Erythroblast (primary cell): Measurements from ENCODE around the gene ABHD11.

Experiments
- DNase-seq, 2 experiments: peaks; one replicate each; lab custom pipeline; 2025; lab: John Stamatoyannopoulos, UW
- GATA1 ChIP-seq: IDR thresholded peaks from 2 replicates; pipeline ENCODE4 v1.6.1; 2011; ENCODE audit warnings: low read depth, mild to moderate bottlenecking, control low read depth, low read length, moderate library complexity
- POLR2A ChIP-seq: IDR thresholded peaks from 2 replicates; pipeline ENCODE4 v1.6.1; 2011; ENCODE audit warnings: mild to moderate bottlenecking, low read length

The ABHD11 gene

GRCh38 chr7:73766556-73767229 lies 28.1 kb upstream of the ABHD11 start:
- TF ChIP-seq POLR2A = no peak
- DNase-seq = no peak

DNA sequence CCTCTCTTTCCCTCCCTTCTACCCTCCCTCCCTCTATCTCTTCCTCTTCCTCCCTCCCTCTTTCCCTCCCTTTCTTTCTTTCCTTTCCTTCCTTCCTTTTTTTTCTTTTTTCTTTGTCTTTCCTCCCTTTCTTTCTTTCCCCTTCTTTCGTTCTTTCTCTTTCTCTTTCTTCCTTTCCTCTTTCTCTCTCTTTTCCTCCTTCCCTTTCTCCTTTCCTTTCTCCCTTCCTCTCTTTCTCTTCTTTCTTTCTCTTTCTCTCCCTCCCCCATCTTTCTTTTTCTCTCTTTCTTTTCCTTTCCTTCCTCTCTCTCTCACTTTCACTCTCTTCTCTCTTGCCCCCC lies 24.0 kb upstream of the ABHD11 start:
- TF ChIP-seq GATA1 (no peak), POLR2A (no peak)
- DNase-seq = no peak

GRCh38 chr7:73761854-73762658 lies 23.5 kb upstream of the ABHD11 start:
- no peak for DNase-seq
- TF ChIP-seq POLR2A (no peak), GATA1 (no peak)

DNA sequence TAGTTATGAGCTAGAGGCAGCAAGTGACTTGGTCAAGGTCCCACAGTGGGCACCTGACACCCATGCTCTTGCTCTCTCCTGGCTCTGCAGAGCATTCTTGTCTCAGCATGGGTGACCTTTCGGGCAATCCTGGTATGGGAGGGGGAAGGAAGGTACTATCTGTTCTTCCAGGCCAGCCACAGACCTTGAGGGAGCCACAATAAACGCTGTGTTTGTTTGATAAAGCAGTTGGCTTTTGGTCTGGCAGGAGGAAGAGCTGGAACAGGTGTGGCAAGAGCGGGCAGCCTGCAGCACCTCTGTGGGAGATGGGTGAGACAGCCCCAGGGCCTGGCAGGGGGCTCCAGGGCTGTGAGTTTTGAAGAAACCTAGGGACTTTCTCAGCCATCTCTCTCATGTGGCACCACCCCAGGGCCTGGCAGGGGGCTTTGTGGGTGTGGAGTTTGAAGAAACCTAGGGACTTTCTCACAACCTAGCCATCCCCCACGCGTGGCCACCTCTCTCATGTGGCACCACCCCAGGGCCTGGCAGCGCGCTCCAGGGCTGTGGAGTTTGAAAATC lies 20.1 kb upstream of the ABHD11 start:
- TF ChIP-seq POLR2A = no peak
- no peak for TF ChIP-seq GATA1
- DNase-seq = peak in 1 of 2 experiments; percentile 41

DNA sequence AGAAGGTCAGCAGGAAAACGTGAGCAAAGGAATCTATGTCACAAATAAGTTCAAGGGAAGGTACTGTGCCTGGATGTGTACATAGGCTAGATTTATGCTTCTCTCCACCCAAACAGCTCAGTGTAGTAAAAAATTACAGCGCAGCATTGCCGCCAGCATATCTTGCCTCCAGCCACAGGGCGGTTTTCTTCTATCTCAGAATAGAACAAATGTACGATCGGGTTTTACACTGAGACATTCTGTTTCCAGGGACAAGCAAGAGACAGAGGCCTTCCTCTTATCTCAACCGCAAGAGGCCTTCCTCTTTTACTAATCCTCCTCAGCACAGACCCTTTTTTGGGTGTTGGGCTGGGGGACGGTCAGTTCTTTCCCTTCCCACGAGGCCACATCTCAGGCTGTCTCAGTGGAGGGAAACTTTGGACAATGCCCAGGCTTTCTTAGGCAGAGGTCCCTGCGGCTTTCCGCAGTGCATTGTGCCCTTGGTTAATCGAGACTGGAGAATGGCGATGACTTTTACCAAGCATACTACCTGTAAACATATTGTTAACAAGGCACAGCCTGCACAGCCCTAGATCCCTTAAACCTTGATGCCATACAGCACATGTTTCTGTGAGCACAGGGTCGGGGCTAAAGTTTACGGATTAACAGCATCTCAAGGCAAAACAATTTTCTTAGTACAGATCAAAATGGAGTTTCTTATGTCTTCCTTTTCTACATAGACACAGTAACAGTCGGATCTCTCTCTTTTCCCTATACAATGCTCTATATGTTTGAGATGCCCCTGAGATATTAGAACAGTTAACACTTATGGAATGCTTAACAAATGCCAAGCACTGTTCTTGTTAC lies 11.6 kb upstream of the ABHD11 start:
- TF ChIP-seq GATA1 (no peak), POLR2A (no peak)
- DNase-seq = peak in 1 of 2 experiments; percentile 59

- no peak for DNase-seq
- no peak for TF ChIP-seq POLR2A
- no peak for TF ChIP-seq GATA1
These were observed 7.8 kb upstream of the ABHD11 start for GRCh38 chr7:73746378-73746777.

DNA sequence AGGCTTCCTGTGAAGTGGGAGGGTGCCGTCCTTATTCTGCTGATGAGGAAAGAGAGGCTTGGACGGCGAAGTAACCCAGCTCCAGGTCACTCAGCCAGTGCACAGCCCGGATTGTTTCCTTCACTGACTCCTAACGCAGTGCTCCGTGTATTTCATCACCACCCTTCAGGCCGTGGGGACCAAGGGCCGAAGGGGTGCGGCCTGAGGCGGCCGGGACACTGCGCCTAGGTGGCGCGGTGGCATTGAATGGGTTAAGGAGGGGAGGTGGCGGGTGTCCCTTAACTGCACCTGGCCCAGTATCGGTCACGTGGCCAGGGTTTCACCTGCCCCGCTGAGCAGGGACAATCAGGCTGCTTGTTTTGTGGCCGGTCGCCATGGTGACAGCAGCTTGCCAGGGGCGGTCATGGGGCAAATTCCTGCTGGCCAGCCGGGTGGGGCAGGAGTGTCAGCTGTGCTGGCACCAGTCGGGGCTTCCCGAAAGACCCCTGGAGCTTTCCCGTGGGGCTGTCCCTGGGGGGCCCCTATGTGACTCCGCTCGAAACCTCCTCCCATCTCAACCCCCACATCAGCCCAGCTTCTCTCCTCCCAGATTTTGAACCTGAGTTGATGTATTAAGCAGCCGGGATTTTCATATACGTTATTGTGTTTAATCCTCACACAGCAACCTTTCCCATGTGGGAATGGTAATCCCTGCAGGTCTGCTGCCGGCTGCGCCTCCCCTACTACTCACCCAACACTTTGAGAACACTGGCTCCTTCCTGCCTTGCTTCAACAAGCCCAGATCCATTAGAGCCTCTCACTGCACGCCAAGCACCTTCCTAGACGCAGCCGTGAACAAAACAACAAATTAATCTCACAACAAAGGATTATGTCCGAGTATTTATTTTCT lies 4.4 kb upstream of the ABHD11 start:
- no peak for DNase-seq
- TF ChIP-seq GATA1 (no peak), POLR2A (no peak)

DNA sequence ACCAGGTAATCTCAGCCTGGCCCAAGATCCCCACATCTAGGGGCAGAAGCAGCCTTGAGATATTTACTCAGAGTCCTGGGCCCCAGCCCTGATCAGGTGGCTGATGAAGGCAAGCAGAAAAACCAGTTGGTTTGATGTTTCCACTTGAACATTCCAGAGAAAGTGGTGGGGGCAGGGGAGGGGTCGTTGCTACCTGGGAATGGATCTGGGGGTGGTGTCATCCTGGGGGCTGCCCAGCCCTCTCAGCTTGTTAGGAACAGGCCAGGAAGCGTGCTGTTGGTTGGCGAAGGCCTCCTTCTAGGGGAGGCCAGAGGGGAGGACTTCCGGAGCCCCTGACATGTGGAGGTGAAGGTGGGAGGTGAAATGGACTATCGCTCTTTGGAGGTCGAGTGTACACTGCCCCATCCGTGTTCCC lies 3.7 kb upstream of the ABHD11 start:
- DNase-seq = no peak
- TF ChIP-seq POLR2A (no peak), GATA1 (no peak)

DNA sequence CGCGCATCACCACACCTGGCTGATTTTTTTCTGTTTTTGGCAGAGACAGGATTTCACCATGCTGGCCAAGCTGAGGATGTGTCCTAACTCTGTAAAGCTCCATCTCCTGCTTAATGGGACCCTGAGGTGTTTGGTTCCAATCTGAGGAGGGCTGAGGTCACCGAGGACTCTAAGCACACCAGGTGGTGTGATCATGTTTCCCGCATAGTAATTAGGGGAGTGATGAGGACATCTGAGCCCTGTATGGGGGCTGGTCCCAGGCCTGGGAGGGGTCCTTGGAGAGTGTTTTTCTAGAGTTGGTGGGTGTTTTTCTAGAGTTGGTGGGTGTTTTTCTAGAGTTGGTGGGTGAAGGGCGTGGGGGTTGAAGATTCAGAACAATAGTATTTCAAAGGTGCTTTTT lies 3.0 kb upstream of the ABHD11 start:
- TF ChIP-seq POLR2A (no peak), GATA1 (no peak)
- no peak for DNase-seq

- TF ChIP-seq GATA1 = no peak
- DNase-seq = no peak
These were observed 2.2 kb upstream of the ABHD11 start for GRCh38 chr7:73740771-73741170.

DNA sequence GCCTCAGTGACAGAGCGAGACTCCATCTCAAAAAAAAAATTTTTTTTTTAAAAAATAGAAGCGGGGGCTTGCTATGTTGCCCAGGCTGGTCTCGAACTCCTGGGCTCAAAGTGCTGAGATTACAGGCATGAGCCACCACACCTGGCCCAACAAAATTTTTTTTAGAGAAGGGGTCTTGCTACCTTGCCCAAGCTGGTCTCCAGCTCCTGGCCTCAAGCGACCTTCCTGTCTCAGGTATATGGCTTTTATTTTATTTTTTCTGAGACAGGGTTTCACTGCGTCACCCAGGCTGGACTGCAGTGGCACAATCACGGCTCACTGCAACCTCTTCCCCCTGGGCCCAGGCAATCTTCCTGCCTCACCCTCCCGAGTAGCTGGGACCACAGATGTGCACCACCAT lies 1.6 kb upstream of the ABHD11 start:
- TF ChIP-seq GATA1 (no peak), POLR2A (no peak)
- no peak for DNase-seq

GRCh38 chr7:73739387-73739767 lies 775 bp upstream of the ABHD11 start:
- TF ChIP-seq POLR2A (no peak), GATA1 (no peak)
- no peak for DNase-seq

DNA sequence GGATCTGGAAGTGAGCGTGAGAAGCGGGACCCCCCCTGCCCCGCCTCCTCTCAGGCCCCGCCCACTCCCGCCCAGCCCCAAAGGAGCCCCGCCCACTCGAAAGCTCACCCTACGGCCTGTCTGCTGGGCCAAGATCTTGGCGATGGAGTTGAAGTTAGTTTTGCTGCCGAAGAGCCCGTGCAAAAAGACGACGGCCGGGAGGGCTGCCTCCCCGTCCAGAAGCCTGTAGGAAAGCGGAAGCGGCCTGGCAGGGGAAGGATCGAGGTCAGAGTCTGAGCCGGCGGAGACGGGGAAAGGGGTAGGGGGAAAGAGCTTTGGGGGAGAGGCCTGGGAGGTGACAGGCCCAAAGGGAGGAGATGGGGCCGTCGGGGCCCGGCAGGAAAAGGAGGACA lies 386 bp downstream of the ABHD11 start:
- TF ChIP-seq POLR2A = no peak
- no peak for TF ChIP-seq GATA1
- peak; percentile 76 to 80 for DNase-seq
